HG02840 (cell line): Measurements from ENCODE around the gene PFN3.
"Not testable (repeated sequence)": the region's sequence is repeated elsewhere in the genome, so short reads cannot be mapped to it uniquely, and the experiment has no call there.

Source experiments
- ATAC-seq: cut with Tn5 transposase; IDR thresholded peaks from one replicate; pipeline ENCODE4 v1.9.1; 2021; ENCODE audit warnings: mild to moderate bottlenecking, moderate library complexity, moderate number of reproducible peaks; ENCODE audit not compliant: unreplicated experiment, low FRiP score

The PFN3 gene

DNA sequence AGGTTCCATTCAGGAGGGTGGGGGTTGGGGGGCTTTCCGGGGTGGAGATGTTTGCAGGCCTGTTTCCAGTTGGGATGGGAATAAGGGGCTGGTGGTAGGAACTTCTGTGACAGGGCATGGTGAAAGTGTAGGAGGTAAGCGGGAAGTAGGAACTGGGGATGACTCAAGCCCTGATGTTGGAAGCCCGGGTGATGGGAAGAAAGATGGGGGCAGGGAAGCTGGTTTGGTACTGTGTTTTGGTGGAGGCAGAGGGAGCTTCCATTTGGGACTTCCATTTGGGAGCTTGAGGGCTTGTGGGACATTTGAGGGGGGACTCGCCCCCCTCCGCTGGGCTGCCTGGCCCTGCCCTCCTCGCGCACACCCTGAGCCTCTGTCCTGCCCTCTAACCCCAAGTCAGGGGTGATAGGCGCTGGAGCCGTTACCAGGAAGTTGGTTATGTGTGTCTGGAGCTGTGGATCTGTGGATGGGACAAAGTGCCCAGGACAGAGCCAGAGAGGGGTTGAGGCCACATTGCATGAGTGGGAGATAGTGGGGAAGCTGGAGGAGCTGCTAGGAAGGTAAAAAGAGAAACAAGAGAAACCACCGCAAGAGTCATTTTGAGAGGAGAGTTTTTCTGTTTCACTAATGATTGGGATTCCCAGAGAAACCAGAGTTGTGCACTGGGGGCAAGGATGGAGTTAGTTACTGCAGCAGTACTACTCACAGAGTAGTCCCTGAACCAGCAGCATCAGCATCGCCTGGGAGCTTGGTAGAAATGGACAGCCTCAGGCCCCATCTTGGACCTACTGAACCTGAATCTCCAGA, 36.1 kb downstream of the PFN3 start:
- ATAC-seq = no peak

DNA sequence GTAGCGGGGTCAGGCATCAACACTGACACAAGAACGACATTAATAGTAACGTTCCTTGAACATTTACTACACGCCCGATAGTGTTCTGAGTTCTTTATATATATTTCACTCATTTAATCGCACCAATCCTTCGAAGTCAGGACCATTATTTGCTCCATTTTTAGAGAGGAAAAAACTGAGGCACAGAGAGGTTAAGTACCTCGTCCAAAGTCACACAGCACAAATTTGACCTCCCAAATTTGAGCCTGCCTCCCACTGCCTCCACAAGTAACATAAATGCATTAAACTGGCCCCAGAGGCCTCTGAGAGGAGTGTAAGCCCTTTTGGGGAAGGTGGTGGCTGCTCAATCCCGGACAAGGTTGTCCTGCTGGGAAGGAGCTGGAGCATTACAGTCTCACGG, 36.9 kb downstream of the PFN3 start:
- no peak for ATAC-seq

DNA sequence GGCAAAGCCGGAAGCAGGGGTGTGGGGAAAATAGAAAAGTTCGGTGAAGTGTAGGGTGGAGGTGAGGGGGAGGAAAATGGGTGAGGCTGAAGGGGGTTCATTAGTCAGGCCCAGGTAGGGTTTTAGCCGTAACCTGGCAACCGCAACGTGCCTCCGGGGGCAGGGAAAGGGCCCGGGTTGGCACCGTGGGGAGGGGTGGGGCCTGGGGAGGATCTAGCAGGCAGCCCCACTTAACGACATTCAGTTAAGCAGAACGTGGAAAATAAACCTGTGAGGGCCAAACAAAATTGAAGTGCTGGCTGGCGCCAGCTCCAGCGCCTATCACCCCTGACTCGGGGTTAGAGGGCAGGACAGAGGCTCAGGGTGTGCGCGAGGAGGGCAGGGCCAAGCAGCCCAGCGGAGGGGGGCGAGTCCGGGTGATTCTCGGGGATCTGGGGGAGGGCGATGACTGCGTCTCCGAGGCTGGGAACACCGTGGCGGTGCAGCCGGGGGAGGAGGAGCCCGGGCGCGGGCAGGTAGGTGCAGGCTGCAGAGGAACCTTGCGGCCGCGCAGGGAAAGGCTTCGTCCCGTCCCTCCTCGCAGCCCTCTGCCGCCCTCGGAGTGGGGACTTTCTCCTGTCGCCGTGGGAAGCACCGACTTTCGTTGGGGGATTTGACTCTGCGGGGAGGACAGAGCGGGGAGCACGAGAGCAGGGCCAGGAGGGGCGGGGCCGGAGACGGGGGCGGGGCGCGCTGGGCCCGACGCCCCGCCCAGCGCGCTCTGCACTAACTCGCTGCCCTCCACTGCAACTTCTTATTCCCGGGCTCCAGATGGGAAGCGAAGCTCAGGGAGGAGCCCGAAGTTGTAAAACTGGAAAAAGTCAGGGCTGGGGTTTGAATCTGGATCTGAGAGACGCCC, 37.6 kb downstream of the PFN3 start:
- no peak for ATAC-seq

DNA sequence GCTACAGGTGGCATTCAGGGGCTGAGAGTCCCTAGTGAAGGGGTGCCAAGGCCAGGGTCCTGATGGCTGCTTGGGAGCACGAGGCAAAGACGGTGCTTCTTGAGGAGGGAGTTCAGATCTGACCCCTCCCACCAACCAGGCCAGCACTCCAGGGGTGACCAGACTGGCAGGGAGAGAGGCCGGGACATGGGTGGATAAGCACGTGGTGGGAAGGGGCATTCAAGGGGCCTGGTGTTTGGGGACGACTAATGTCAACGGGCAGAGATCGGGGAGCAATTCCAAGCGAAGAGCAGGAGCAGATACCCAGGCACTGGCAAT, 38.2 kb downstream of the PFN3 start:
- ATAC-seq = no peak

DNA sequence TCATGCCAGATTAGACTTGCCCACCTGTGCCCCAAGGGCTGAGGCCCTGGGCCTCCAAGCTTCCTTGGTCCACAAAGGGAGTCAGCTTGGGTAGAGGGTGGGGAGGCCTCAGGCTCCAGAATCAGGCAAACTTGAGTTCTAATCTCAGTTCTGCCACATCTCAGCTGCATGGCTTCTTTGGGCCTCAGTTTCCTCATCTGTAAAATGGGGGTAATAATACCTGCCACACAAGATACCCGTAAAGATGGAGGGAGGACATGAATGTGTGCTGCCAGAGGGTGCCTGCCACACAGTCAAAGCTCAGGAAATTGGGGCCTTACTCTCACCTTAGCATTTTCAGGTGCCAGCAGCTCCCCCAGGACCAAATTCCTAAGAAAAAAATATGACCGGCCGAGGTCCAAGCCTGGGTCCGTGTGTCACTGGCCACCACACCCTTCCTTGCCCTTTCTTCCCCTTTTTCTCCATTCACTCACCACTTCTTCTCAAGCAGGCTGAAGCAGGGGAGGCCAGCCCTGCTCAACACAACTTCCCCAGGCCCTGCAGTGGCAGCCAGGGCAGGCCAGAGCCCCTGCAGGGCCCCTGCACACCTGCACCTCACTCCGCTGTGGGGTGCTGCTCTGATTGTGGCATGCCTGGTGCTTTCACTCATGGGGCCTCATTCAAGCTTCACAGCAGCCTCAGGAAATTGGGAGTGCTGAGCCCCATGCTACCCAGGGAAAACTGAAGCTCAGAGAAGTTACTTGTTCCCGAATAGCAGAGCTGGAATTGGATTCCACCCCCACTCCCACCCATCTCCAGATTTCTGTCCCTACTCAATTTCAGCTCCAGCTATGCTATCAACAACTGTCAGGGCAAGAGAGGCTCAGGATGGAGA, 38.8 kb downstream of the PFN3 start:
- no peak for ATAC-seq

DNA sequence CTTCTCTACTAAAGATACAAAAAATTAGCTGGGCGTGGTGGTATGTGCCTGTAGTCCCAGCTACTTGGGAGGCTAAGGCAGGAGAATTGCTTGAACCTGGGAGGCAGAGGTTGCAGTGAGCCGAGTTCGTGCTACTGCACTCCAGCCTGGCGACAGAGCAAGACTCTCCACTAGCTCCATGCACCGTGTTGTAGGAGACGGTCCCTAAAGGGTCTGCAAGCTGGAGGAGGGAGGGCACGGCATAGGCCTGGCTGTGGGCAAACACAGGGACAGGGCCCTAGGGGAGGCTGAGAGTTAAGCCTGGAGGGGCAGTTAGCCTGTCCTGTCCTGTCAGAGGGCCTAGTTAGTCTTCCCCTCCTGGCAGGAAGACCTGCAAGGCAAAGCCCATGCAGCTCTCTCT, 39.7 kb downstream of the PFN3 start:
- ATAC-seq = not testable (repeated sequence)

DNA sequence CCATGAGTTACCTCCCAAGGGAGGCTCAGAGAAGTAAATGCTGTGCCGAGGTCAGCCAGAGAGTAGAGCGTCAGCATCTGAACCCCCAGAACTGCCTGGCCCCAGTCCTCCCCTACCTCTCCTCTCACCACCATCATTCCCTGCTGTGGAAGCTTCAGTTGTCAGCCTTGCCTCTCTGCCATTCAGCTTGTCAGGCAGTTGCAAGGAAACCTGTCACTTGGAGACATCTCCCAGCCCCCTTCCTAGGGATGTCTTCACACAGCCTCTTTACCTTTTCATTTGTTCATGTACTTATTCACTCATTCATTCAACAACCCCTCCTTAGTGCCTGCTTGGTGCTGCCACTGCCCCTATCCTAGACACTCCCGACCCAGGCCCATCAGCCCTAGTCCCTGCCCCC, 40.6 kb downstream of the PFN3 start:
- ATAC-seq = no peak

DNA sequence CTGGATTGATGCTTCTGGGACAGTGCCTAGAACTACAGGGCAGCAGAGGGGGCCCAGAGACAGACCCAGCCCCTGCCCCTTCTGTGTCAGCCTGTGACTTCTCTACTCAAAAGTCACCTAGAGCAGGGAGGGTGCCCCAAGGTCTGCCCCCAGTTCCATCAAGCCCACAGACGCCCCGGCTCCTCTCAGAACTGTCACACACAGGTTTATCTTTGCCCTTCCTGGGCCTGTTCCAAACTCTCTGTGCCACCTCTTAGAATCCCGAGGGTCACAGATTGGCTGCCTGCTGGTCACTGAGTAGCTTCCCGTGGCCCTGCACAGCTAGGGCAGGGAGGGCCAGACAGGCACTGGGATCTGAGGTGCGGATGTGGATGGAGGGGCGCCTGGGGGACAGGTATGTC, 41.0 kb downstream of the PFN3 start:
- no peak for ATAC-seq

DNA sequence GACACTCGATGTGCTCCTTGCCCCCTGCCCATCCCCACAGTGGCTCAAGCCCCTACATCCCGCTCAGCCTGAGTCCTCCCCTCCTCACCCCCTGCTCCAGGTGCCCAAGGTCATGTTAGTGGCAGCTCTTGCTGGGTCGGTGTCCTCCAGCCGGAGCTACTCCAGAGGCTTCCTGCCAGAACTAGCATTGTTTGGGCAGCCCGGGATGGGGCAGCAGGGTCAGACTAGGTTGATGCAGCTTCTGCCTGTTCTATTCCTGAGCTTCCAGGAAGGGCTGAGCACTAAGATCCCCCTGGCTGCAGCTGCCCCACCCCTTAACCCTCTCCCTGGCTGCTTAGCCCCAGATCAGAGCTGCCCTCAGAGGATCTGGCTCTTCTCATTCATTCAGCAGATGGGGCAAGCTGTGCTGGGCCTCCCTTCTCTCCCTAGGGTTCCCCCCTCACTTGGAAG, 42.1 kb downstream of the PFN3 start:
- no peak for ATAC-seq

DNA sequence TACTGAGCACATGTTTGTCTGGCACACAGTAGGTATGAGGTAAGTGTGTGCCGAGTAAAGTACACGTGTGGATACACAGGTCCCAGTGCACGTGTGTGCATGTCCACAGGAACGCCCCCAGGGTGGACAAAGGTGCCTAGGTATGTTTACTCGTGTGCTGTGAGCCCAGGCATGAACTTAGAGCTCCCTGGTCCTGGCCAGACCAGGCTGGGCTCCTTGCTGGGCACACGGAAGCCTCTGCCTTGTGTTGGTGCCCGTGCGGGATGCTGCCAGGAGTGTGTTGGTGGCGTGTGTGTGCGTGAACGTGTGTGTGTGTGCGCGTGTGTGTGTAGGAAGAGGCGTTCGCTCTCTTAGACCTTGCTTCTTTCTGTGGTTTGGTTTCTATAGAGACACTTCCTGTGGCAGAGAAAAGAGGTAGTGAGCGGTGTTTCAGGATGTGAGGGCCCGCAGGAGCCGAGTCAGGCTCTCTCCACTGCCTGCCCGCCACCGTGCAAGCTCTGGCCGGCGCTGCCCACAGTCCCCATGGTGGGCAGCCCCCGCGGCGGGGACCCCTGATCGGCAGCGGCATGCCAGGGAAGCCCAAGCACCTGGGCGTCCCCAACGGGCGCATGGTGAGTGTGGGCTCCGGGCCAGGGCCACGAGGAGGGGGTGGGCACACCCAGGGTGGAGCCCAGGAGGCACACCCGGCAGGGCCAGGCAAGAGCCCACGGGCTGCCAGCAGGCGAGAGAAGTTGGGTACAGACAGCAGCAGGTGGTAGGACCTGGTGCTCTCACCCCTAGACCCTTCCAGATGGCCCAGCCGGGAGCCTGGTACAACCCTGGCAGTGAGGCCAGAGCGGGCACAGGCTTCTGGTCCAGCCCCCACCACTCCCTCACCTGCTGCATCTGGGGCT, 42.8 kb downstream of the PFN3 start, which contains the start of gene RGS14:
TSS of gene RGS14 (plus strand) at position 466 of the 893 bp plus-strand sequence. CDS start at position 567, 101 bp downstream.
- peak; percentile 87 for ATAC-seq

DNA sequence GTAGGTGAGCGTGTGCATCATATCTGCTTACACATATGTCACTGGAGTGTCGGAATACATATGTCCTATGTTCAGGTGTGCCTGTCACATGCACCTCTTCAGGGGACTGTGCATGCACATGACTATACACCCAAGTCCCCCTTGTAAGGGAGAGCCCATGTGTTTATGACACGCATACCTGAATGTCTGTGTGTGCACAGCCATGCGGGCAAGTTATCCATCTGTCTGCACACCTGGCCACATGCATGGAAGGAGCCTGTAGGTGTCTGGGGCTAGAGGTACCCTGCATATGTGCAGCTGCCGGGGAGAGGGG, 43.4 kb downstream of the PFN3 start:
- no peak for ATAC-seq

DNA sequence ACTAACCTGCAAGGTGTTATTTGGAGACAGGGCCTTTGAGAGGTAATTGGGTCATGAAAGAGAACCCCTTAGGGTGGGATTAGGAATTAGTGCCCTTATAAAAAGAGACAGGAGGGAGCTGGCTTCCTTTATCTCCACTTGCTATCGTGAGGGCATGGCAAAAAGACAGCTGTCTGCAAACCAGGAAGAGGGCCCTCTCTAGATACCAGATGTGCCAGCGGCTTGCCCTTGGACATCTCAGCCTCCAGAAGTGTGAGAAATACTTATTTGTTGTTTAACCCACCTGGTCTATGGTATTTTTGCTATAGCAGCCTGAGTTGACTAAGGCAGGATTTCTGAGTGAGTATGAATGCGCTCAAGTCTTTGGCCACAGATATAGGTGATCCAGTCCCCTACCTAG, 43.7 kb downstream of the PFN3 start:
- no peak for ATAC-seq

DNA sequence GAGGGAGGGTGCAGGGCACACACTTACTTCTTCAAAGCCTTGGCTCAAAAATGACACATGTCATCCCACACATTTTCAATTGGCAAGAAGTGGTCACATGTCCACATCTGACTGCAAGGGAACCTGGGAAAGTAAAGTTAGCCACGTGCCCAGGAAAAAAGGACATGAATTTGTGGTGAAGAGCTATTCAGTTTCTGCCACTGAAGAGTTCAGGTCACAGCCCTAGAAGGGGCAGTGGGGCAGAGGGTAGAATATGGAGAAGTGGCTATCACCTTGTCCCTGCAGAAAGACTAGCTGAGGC, 44.6 kb downstream of the PFN3 start:
- no peak for ATAC-seq

DNA sequence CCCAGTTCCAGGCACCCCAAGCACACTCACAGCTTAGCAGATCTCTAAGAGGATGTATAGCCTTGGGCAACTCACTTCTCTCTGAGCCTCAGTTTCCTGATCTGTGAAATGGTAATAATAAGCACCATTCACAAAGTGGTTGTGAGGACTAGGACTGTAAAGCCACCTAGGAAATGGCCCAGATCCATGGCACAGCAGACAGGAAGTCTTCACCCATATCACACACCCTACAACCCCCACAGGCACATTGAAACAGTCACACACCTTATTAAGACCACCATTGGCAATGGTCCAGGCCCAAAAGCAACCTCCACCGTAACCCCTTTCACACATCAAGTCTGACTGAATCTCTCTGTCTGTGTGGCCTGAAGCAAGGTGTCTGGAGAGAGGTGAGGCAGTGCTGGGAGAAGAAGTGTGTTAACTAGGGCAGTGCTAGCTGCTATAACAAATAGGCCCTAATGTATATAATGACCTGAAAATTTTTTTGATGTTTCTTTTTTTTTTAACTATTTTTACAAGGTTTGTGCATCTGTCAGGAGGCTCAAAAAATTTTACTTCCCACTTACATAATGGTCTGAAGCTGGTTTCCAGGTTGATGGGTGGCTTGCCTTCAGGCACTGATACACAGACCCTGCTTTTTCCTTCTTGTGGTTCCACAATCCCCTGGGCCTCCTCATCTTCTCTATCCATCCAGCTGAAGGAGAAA, 45.1 kb downstream of the PFN3 start:
- ATAC-seq = no peak

DNA sequence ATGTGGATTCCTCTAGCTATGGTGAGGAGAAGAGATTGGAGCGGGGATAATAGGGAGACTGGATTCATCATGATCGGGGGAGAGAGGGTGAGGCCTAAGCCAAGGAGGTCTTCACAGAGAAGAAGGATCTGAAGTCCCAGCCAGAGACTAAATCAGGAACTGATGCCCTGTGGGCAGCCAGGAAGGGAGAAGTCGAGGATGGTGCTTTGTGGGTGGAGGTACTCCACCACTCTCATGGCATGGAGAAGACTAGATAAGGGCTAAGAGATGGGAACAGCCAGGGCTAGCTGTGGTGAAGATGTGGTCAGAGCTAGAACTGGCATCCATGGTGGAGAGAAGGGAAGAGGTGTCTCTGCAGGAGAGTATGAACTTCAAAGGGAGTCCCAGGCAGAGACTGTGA, 45.8 kb downstream of the PFN3 start:
- ATAC-seq = no peak

DNA sequence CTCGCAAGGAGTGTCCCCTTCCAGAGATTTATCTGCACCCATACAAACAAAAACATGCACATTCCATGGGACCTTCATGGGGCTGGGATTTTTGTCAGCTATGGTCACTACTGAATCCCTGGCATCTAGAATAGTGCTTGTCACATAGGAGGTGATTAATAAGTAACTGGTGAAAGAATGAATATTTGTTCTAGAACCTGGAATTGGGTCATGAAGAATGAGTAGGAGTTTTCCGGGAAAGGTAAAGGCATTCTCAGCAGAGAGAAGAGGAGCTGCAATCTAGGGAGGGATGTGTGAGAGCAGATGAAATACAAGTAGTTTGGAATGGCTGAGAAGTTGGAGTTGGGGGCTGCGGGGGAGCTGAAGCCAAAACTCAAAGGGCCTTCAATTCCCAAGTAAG, 46.2 kb downstream of the PFN3 start:
- ATAC-seq = no peak

DNA sequence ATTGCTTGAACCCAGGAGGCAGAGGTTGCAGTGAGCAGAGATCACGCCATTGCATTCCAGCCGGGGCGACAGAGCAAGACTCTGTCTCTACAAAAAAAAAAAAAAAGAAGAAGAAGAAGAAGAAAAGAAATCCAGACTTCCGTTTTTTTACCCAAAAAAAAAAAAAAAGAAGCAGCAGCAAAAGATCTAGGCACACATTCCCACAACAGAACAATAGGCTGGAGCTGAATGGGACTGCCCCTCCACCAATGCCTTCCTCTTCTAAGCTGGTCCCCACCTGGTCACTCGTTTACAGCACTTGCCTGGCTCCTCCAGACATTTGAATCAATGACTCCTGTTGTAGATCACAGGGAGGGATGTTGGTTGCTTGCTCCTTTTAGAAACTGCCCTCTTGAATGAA, 47.4 kb downstream of the PFN3 start:
- no peak for ATAC-seq

DNA sequence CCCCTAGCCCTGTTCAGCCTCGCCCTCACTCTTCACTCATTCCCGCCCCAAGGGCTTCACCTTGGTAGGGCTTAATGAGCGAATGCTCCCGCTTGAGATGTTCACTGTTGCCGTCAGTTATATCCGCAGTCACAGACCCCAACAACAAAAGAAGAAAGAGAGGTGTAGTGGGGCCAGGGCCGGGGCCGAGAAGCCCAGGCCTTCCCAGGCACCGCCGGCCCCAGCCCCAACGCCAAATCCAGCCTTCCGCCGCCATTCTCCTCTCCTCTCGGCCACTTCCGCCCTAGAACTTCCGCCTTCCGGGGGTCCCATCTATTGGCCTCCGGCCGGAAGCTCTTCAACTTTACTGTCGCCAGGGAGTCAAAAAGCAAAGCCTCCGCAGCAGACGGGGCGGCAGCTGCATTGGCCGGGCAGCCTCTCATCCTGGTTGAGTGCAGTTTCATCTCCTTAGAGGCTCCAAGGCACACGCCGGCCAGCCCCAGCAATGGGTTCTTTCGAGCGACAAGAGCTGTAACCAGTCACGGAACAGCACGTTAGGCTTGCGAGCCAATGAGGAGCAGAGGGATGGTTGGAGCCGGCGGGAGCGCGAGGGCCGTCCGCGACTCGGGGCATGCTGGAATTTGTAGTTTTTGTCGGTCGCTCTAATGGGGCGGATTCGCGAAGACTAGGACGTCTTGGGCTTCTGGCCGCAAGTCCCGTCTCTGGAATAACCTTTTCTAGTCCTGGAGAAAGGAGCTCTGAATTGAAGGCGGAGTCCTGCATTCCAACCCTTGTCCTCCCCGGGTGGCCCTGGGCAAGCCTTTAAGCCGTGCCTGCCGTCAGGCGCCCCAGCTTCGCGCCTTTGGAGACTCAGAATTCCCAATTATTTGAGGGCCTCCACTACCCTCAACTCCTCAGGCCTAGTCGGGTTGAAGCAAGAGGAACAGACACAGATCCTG, 48.8 kb downstream of the PFN3 start, which contains the start of gene LMAN2:
TSS of gene LMAN2 (minus strand) at position 277 of the 938 bp plus-strand sequence. CDS start at position 256, 21 bp downstream.
- peak; percentile 94 for ATAC-seq
